GM23338 (cell line): ENCODE results near the gene HS6ST1. TPM values are rescaled to one million over a fixed set of nuclear protein-coding genes. Genes with fewer than 3 reads are reported as not detected.

Source experiments
- ATAC-seq: fragments of 200-7000 bp; cut with Tn5 transposase; 3 replicates; pipeline ENCODE4 v1.9.1; 2020
- DNase-seq: peaks from one replicate; pipeline ENCODE4 v3.0.0-alpha.2; 2015; ENCODE audit warnings: low spot score
- H2AFZ ChIP-seq: fragments of 200-600 bp; sonication (generic); 2 replicates; pipeline ENCODE4 v1.8.0; 2016; ENCODE audit warnings: antibody characterized with exemption, mild to moderate bottlenecking, moderate library complexity
- H3F3A ChIP-seq: fragments of 200-600 bp; sonication (generic); replicated peaks from 2 replicates; pipeline ENCODE4 v1.8.0; 2017; ENCODE audit warnings: antibody characterized with exemption, mixed run types, low read depth
- H3K27ac ChIP-seq: fragments of 200-600 bp; sonication (generic); 2 replicates; pipeline ENCODE4 v1.6.1; 2016; ENCODE audit warnings: low read depth
- H3K27me3 ChIP-seq: fragments of 200-600 bp; sonication (generic); 2 replicates; pipeline ENCODE4 v1.8.0; 2016; ENCODE audit warnings: mild to moderate bottlenecking, mixed run types, moderate library complexity; ENCODE audit not compliant: insufficient read depth
- H3K36me3 ChIP-seq: fragments of 200-600 bp; sonication (generic); 2 replicates; pipeline ENCODE4 v1.8.0; 2016; ENCODE audit warnings: mild to moderate bottlenecking; ENCODE audit not compliant: insufficient read depth
- H3K4me1 ChIP-seq: fragments of 200-600 bp; sonication (generic); 2 replicates; pipeline ENCODE4 v1.8.0; 2016; ENCODE audit warnings: mild to moderate bottlenecking, moderate library complexity; ENCODE audit not compliant: insufficient read depth
- H3K4me2 ChIP-seq: fragments of 200-600 bp; sonication (generic); 2 replicates; pipeline ENCODE4 v1.7.1; 2017; ENCODE audit warnings: mixed run types
- H3K4me3 ChIP-seq: fragments of 200-600 bp; sonication (generic); 2 replicates; pipeline ENCODE4 v1.6.1; 2016; ENCODE audit warnings: mixed run types
- H3K79me2 ChIP-seq: fragments of 200-600 bp; sonication (generic); replicated peaks from 2 replicates; pipeline ENCODE4 v1.8.0; 2017; ENCODE audit warnings: mild to moderate bottlenecking; ENCODE audit not compliant: insufficient read depth
- H3K9me2 ChIP-seq: fragments of 200-600 bp; sonication (generic); 2 replicates; pipeline ENCODE4 v1.8.0; 2017; ENCODE audit not compliant: insufficient read depth
- H4K20me1 ChIP-seq: fragments of 200-600 bp; sonication (generic); replicated peaks from 2 replicates; pipeline ENCODE4 v1.8.0; 2017; ENCODE audit warnings: mild to moderate bottlenecking; ENCODE audit not compliant: insufficient read depth
- H3K27ac Mint-ChIP-seq: 2 replicates; pipeline ENCODE4 v1.8.0; 2020; ENCODE audit warnings: inconsistent platforms, mild to moderate bottlenecking, moderate library complexity, mixed read lengths
- H3K27me3 Mint-ChIP-seq: 3 replicates; pipeline ENCODE4 v1.8.0; 2022; ENCODE audit warnings: low read depth, mild to moderate bottlenecking, moderate library complexity, mixed read lengths, inconsistent platforms; ENCODE audit not compliant: insufficient read depth, poor library complexity
- H3K36me3 Mint-ChIP-seq: 3 replicates; pipeline ENCODE4 v1.8.0; 2021; ENCODE audit warnings: low read depth, mild to moderate bottlenecking, inconsistent platforms, moderate library complexity, mixed read lengths
- H3K4me1 Mint-ChIP-seq: 3 replicates; pipeline ENCODE4 v1.8.0; 2020; ENCODE audit warnings: mild to moderate bottlenecking, inconsistent platforms, mixed read lengths
- H3K4me3 Mint-ChIP-seq: 3 replicates; pipeline ENCODE4 v1.8.0; 2021; ENCODE audit warnings: moderate library complexity, mild to moderate bottlenecking, inconsistent platforms, mixed read lengths
- H3K9me3 Mint-ChIP-seq: 3 replicates; pipeline ENCODE4 v1.8.0; 2020; ENCODE audit warnings: moderate library complexity, mild to moderate bottlenecking, inconsistent platforms, mixed read lengths
- EZH2phosphoT487 ChIP-seq: fragments of 200-600 bp; sonication (generic); IDR thresholded peaks from one replicate; pipeline ENCODE4 v1.8.1; 2018; ENCODE audit warnings: antibody characterized with exemption; ENCODE audit not compliant: unreplicated experiment
- JUNB ChIP-seq: IDR thresholded peaks from one replicate; pipeline ENCODE4 v1.6.1; 2016; ENCODE audit warnings: antibody characterized with exemption; ENCODE audit not compliant: unreplicated experiment
- POLR2AphosphoS5 ChIP-seq: IDR thresholded peaks from 2 replicates; pipeline ENCODE4 v1.6.1; 2016; ENCODE audit warnings: antibody characterized with exemption, low read depth
- STAT1 ChIP-seq: IDR thresholded peaks from one replicate; pipeline ENCODE4 v1.6.1; 2016; ENCODE audit warnings: antibody characterized with exemption; ENCODE audit not compliant: unreplicated experiment
- ZNF331 ChIP-seq: fragments of 250-450 bp; sonication (Bioruptor Pico); IDR thresholded peaks from 2 replicates; pipeline ENCODE4 v1.5.0; 2020; ENCODE audit warnings: low read depth, mild to moderate bottlenecking, moderate library complexity
- polyA plus RNA-seq: library from polyadenylated mRNA; unstranded; fragments of >200 nt; fragmentation: Nextera tagmentation; extraction: Ambion mirVana; gene quantifications from 2 replicates; pipeline ENCODE4 v1.2.1, GENCODE V29; 2016
- total RNA-seq: library from RNA; depleted of rRNA; stranded (reverse); fragments of >200 nt; shearing (Covaris generic); gene quantifications from 2 replicates; pipeline ENCODE4 v1.2.3, GENCODE V29; 2014
- TF ChIP-seq, protein P1 (sequence below): fragments of 250-450 bp; sonication (Bioruptor Pico); IDR thresholded peaks from 2 replicates; pipeline ENCODE4 v1.5.0; 2020; ENCODE audit warnings: mild to moderate bottlenecking, moderate library complexity
- TF ChIP-seq, protein P2 (sequence below): IDR thresholded peaks from 2 replicates; pipeline ENCODE4 v1.6.1; 2016; ENCODE audit warnings: antibody characterized with exemption
- TF ChIP-seq, protein P3 (sequence below), 2 experiments: fragments of 200-600 bp in 1 of 2; sonication (generic) in 1 of 2; conservative IDR thresholded peaks; 2 replicates each; pipeline versions ENCODE4 v1.5.1 to v1.6.1; 2016 to 2017; ENCODE audit warnings: antibody characterized with exemption in 2 of 2, low read depth in 2 of 2, mild to moderate bottlenecking in 2 of 2, moderate library complexity in 1 of 2

Gene HS6ST1
- total and polyA plus RNA-seq, 2 experiments from 2014 or later: 21.1 to 106 TPM

DNA sequence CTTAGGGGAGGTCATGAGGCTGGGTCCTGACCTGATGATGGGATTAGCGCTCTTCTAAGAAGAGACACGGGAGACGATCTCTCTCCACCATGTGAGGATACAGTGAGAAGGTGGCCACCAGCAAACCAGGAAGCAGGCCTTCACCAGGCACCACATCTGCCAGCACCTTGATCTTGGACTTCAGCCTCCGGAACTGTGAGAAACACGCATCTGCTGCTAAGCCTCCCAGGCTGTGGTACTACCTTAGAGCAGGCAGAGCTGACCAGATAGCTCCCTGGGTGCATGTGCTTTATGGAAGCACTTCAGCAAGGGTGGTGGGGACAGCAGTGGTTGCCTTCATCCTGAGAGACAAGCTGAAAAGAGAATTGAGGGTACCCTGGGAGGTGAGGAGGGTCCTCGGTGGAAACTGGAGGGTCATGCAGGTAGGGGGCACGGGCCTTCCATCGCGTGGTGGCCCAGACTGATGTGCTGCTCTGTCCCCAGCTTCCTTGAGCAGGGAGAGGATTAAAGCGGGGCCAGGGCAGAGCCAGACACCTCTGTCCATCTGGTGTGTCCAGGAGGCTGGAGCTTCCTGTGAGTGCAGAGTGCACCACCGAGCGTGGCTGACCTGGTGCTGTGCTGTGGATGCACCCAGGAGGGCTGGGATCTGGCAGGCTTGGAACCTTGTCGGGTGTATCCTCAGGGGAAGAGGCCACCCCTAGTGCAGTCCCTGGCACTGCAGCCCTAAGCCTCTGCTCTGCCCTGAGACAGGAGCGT lies 42.9 kb upstream of the HS6ST1 start (continued):
- TF ChIP-seq, protein P1, sequence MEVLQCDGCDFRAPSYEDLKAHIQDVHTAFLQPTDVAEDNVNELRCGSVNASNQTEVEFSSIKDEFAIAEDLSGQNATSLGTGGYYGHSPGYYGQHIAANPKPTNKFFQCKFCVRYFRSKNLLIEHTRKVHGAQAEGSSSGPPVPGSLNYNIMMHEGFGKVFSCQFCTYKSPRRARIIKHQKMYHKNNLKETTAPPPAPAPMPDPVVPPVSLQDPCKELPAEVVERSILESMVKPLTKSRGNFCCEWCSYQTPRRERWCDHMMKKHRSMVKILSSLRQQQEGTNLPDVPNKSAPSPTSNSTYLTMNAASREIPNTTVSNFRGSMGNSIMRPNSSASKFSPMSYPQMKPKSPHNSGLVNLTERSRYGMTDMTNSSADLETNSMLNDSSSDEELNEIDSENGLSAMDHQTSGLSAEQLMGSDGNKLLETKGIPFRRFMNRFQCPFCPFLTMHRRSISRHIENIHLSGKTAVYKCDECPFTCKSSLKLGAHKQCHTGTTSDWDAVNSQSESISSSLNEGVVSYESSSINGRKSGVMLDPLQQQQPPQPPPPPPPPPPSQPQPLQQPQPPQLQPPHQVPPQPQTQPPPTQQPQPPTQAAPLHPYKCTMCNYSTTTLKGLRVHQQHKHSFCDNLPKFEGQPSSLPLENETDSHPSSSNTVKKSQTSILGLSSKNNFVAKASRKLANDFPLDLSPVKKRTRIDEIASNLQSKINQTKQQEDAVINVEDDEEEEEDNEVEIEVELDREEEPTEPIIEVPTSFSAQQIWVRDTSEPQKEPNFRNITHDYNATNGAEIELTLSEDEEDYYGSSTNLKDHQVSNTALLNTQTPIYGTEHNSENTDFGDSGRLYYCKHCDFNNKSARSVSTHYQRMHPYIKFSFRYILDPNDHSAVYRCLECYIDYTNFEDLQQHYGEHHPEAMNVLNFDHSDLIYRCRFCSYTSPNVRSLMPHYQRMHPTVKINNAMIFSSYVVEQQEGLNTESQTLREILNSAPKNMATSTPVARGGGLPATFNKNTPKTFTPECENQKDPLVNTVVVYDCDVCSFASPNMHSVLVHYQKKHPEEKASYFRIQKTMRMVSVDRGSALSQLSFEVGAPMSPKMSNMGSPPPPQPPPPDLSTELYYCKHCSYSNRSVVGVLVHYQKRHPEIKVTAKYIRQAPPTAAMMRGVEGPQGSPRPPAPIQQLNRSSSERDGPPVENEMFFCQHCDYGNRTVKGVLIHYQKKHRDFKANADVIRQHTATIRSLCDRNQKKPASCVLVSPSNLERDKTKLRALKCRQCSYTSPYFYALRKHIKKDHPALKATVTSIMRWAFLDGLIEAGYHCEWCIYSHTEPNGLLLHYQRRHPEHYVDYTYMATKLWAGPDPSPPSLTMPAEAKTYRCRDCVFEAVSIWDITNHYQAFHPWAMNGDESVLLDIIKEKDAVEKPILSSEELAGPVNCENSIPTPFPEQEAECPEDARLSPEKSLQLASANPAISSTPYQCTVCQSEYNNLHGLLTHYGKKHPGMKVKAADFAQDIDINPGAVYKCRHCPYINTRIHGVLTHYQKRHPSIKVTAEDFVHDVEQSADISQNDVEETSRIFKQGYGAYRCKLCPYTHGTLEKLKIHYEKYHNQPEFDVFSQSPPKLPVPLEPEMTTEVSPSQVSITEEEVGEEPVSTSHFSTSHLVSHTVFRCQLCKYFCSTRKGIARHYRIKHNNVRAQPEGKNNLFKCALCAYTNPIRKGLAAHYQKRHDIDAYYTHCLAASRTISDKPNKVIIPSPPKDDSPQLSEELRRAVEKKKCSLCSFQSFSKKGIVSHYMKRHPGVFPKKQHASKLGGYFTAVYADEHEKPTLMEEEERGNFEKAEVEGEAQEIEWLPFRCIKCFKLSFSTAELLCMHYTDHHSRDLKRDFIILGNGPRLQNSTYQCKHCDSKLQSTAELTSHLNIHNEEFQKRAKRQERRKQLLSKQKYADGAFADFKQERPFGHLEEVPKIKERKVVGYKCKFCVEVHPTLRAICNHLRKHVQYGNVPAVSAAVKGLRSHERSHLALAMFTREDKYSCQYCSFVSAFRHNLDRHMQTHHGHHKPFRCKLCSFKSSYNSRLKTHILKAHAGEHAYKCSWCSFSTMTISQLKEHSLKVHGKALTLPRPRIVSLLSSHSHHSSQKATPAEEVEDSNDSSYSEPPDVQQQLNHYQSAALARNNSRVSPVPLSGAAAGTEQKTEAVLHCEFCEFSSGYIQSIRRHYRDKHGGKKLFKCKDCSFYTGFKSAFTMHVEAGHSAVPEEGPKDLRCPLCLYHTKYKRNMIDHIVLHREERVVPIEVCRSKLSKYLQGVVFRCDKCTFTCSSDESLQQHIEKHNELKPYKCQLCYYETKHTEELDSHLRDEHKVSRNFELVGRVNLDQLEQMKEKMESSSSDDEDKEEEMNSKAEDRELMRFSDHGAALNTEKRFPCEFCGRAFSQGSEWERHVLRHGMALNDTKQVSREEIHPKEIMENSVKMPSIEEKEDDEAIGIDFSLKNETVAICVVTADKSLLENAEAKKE (CRISPR knock-in tag): no peak
- no peak for TF ChIP-seq ZNF331
- TF ChIP-seq, protein P2, sequence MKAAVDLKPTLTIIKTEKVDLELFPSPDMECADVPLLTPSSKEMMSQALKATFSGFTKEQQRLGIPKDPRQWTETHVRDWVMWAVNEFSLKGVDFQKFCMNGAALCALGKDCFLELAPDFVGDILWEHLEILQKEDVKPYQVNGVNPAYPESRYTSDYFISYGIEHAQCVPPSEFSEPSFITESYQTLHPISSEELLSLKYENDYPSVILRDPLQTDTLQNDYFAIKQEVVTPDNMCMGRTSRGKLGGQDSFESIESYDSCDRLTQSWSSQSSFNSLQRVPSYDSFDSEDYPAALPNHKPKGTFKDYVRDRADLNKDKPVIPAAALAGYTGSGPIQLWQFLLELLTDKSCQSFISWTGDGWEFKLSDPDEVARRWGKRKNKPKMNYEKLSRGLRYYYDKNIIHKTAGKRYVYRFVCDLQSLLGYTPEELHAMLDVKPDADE: no peak
- no peak for TF ChIP-seq STAT1

DNA sequence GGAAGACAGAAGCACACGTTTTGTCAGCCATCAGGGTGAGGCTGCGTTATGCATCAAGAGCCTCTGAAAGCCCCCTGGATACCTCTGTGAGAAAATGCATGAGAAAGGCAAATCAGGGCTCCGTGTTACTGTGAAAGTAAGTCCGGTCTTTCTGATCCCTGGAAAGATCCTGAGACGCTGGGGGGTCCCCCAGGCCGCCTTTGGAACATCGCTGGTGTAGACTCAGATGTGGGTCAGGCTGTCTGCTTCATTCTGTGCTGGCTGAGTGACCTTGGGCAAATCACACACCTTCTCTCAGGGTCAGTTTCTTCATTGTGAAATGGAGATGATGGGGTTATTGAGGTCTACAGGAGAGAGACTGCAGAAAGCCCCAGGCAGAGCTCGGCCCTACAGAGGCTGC lies 42.0 kb upstream of the HS6ST1 start:
- no peak for ATAC-seq
- no peak overlapping the region for H3K4me3 ChIP-seq
- DNase-seq: no peak
- TF ChIP-seq, protein P3, sequence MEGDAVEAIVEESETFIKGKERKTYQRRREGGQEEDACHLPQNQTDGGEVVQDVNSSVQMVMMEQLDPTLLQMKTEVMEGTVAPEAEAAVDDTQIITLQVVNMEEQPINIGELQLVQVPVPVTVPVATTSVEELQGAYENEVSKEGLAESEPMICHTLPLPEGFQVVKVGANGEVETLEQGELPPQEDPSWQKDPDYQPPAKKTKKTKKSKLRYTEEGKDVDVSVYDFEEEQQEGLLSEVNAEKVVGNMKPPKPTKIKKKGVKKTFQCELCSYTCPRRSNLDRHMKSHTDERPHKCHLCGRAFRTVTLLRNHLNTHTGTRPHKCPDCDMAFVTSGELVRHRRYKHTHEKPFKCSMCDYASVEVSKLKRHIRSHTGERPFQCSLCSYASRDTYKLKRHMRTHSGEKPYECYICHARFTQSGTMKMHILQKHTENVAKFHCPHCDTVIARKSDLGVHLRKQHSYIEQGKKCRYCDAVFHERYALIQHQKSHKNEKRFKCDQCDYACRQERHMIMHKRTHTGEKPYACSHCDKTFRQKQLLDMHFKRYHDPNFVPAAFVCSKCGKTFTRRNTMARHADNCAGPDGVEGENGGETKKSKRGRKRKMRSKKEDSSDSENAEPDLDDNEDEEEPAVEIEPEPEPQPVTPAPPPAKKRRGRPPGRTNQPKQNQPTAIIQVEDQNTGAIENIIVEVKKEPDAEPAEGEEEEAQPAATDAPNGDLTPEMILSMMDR (conservative IDR thresholded peaks at IDR 0.05; ENCODE audit: low read depth in 2 of 2): no peak
- TF ChIP-seq, protein P2: no peak
- TF ChIP-seq STAT1 (no peak), EZH2phosphoT487 (no peak), POLR2AphosphoS5 (no peak), JUNB (no peak)

More for the DNA sequence above, 42.0 kb upstream of the HS6ST1 start:
- Mint-ChIP-seq H3K27me3 (peaks cover 11% of the 10 kb centered on the region), H3K27ac (no peak overlapping the region), H3K36me3 (no peaks in the 10 kb centered on the region), H3K9me3 (no peaks in the 10 kb centered on the region), H3K4me3 (no peak overlapping the region), H3K4me1 (peaks cover 41% of the 10 kb centered on the region)
- Histone ChIP-seq H3K9me2 (peaks cover 13% of the 10 kb centered on the region), H3K4me2 (no peak overlapping the region), H2AFZ (no peak overlapping the region), H3F3A (0 out of 2 replicates have a peak, but pooled peaks cover 7% of the 10 kb centered on the region), H4K20me1 (no peaks in the 10 kb centered on the region), H3K27me3 (no peaks in the 10 kb centered on the region), H3K36me3 (no peaks in the 10 kb centered on the region), H3K79me2 (no peaks in the 10 kb centered on the region), H3K27ac (no peak overlapping the region), H3K4me1 (peaks cover 24% of the 10 kb centered on the region)
